Glomerular visceral epithelial cell (primary cell): ENCODE results near the gene RARRES2.
"Not testable (repeated sequence)": the region's sequence is repeated elsewhere in the genome, so short reads cannot be mapped to it uniquely, and the experiment has no call there.

Experiments
- DNase-seq: peaks from one replicate; pipeline ENCODE4 v3.0.0-alpha.2; 2016; ENCODE audit errors: extremely low spot score

RARRES2 gene

DNA sequence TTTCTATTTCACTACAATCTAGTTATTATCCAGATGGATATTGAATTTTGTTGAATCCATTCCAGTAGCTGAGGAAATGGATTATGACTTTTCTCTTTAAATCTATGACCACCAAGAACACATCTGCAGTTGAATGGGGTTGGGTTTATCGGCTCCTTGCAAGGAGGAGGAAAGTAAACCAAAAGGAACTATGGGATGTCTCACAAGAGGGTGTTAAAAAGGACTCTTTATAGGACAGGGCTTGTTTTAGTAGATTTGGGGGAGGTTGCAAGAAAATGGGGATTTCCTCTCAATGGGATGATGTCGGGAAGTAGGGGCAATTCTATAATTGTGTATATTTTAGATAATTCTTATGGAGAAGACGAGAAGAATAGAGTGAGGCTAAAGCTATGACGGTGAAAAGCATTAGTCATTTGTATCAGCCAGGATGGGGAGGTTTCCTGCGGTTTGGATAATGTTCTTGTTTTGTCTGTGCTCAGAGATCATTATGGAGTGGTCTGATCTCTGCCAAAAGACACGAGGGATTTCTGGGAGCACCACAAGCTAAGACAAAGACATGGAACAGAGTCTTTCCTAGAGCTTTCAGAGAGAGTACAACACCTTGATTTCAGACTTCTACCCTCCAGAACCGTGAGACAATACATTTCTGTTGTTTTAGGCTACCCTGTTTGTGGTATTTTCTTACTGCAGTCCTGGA, 23.5 kb downstream of the RARRES2 start:
- DNase-seq: peak; percentile 87

DNA sequence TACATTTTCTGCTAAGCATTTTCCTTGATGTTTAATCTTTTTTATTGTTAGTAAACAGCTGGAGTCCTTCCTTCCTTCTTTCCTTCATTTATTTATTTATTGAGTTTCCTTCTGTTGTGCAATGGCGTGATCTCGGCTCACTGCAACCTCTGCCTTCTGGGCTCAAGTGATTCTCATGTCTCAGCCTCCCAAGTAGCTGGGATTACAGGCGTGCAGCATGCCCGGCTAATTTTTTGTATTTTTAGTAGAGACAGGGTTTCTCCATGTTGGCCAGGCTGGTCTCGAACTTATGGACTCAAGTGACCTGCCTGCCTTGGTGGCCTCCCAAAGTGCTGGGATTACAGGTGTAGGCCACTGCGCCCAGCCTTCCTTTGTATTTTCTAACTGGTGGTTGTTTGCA, 24.4 kb downstream of the RARRES2 start:
- not testable (repeated sequence) for DNase-seq

DNA sequence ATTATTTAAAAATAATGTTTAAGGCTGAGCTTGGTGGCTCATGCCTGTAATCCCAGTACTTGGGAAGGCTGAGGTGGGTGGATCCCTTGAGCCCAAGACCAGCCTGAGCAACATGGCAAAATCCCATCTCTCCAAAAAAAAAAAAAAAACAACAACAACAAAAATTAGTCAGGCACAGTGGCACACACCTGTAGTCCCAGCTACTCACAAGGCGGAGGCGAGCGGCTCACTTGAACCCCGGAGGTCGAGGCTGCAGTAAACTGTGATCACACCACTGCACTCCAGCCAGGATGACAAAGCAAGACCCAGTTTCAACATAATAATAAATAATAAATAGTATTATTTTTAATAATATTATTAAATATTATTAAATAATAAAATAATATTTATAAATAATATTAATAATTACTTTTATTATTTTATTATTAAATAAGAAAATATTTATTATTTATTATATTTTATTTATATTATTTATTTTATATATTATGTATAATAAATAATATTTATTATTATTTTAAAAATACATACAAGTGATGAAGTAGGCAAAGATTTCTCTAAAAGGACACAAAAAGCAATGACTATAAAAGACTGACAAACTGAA, 26.7 kb downstream of the RARRES2 start:
- no peak for DNase-seq

DNA sequence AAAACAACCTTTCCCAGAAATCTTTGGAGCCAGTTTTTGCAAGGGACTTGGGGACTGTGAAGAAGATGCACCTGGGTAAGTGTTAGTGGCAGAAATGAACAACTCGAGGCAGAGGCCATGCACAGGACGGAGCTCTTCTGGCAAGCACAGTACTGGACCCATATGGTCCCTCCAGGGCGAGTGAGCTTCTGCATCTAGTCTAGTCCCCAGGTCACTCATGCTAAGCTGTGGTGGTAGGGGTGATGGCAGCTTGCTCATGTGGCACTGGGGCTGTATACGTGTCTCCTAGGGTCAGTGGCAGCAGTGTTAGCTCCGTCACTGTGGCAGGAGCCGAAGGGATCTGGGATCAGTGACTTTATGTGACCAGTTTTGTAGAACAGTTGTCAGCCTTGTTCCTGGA, 27.6 kb downstream of the RARRES2 start:
- no peak for DNase-seq

DNA sequence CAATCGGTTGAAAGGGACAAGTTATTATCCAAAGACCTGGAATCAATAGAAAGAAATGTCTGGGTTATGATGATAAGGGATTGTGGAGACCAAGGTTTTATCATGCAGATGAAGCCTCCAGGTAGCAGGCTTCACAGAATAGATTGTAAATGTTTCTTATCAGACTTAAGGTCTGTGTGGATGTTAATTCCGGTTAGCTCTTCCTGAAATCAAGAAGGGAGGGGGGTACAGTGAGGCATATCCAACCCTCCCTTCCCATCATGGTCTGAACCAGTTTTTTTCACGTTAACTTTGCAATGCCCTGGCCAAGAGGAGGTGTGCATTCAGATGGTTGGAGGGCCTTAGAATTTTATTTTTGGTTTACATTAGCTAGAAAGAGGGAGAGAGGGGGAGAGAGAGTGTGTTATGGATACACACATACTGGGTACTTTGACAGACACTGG, 28.0 kb downstream of the RARRES2 start:
- no peak for DNase-seq

DNA sequence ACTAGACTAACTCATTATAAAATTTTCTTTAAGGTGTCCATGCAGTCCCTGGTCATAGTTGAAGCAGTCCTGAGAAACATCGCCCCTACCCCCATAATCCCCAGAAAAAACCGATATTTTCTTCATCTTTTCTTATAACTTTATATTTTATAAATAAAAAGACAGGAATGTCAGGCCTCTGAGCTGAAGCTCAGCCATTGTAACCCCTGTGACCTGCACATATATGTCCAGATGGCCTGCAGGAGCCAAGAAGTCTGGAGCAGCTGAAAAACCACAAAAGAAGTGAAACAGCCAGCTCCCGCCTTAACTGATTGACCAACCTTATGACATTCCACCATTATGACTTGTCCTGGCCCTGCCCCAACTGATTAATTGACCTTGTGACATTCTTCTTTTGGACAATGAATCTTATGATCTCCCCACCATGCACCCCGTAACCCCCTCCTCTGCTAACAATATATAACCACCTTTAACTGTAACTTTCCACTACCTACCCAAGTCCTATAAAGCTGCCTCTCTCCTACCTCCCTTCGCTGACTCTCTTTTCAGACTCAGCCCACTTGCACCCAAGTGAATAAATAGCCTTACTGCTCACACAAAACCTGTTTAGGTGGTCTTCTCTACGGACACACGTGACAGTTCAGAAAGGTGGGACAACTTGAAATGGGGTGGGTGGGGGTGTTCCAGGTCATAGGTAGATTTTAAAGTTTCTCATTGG, 28.6 kb downstream of the RARRES2 start:
- peak; percentile 93 for DNase-seq

DNA sequence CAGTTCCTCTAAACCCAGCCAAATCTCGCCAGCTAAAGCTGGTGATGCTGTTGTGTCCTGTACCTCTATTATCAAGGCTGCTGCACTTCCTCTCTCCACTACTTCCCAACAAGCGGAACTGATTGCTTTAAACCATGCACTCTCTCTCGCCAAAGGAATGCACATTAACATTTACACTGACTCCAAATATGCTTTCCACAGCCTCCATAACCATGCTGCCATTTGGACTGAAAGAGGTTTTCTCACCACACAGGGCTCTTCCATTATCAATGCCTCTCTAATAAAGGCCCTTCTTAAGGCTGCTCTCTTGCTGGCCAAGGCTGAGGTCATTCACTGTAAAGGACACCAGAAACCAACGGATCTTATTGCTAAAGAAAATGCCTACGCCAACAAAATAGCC, 29.7 kb downstream of the RARRES2 start:
- peak; percentile 63 for DNase-seq

DNA sequence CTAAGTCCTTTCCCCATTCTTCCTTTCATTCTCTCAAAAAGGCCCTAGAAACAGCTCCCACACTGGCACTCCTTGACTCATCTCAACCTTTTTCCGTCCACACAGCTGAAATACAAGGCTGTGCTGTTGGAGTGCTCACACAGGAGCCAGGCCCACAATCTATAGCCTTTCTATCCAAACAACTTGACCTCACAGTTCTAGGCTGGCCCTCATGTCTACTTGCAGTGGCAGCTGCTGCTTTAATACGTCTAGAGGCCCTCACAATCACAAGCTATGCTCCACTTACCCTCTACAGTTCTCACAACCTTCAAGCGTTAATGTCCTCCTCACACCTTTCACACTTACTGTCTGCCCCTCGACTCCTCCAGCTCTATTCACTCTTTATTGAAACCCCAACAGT, 30.3 kb downstream of the RARRES2 start:
- DNase-seq: no peak

DNA sequence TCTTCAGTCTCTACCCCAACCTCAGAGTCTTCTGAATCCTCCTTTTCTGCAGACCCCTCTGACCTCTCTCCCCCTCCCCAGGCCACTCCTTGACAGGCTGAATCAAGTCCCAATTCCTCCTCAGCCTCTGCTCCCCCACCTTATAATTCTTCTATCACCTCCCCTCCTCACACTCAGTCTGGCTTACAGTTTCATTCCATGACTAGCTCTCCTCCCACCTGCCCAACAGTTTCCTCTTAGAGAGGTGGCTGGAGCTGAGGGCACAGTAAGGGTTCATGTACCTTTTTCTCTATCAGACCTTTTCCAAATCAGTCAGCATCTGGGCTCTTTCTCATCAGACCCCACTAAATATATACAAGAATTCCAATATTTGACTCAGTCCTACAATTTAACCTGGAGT, 32.9 kb downstream of the RARRES2 start:
- no peak for DNase-seq

DNA sequence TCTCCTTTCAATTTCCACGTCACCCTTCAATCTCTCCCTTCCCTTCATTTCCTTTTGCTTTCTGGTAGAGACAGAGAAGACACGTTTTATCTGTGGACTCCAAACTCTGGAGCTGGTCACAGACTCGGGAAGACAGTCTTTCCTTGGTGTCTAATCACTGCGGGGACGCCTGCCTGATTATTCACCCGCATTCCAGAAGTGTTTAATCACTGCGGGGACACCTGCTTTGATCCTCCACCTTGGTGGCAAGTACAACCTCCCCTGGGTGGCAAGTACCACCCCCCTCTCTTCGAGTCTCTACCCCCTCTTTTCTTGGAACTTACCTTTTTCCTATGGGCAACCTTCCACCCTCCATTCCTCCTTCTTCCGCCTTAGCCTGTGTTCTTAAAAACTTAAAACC, 33.5 kb downstream of the RARRES2 start:
- DNase-seq: peak; percentile 85

DNA sequence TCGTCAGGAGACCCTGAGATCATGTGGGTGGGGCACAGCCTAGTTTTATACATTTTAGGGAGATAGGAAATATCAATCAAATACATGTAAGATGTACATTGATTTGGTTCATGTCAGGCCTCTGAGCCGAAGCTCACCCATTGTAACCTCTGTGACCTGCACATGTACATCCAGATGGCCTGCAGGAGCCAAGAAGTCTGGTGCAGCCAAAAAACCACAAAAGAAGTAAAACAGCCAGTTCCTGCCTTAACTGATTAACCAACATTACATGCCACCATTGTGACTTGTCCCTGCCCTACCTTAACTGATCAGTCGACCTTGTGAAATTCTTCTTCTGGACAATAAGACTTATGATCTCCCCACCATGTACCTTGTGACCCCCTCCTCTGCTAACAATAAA, 34.3 kb downstream of the RARRES2 start:
- DNase-seq: peak; percentile 82

DNA sequence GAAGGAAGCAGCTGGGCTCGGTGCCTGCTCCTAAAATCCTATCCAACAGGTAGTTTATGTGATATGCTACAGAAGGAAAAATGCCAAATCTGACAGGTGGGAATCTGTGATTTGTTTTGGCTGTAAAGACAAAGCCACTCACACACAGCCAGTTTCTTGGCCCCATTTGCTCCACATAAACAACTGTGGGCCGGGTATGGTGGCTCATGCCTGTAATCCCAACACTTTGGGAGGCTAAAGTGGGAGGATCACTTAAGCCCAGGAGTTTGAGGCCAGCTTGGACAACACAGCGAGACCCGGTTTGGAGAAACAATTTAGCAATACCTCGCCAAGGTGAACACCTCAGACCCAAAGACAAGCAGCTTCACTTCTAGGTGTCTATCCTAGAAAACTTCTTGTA, 35.1 kb downstream of the RARRES2 start:
- not testable (repeated sequence) for DNase-seq

DNA sequence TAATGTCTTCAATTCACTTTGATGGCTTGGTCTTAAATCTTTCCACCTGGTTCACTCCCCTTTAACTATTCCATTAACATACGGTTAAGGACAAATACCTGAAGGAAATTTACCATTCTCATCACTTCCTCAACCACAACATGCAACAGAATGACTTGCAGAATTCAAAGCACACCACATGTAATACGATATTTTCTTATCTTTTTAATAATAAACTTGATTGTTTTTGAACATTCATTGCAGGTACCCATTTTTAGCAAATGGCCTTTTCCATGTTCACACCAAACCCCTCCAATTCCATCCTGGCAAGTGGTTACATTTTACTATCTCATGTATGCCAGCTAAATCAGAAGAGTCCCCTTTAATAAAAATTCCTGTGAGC, 35.5 kb downstream of the RARRES2 start:
- not testable (repeated sequence) for DNase-seq

DNA sequence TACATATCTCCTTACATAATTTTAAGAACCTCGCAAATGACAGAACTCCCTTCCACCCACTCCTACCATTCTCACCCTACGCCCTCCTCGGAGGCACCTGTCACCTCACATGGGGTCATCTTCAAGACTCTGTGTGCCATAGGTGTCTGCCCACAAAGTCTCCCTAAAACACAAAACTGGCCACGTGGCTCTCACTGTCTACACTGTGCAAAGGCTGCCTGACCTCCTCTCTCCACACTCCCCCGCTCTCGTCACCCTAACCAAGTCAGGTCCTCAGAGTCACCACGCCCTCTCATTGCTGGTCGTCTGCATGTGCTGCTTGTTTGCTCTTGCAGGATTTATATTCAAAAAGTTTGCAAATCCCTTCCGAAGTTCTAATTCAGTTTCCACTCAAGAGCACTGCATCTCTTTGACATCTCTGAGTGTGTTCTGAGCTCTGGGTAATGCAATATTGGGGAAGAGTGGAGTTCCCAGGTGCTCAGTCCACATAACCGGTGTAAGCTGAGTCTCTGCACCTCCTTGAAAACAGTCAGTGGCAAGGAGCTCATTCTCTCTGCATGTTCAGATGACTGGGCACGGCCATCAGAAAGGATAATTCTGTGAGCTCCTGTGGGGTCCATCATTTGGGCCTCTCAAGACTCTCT, 36.0 kb downstream of the RARRES2 start:
- not testable (repeated sequence) for DNase-seq

DNA sequence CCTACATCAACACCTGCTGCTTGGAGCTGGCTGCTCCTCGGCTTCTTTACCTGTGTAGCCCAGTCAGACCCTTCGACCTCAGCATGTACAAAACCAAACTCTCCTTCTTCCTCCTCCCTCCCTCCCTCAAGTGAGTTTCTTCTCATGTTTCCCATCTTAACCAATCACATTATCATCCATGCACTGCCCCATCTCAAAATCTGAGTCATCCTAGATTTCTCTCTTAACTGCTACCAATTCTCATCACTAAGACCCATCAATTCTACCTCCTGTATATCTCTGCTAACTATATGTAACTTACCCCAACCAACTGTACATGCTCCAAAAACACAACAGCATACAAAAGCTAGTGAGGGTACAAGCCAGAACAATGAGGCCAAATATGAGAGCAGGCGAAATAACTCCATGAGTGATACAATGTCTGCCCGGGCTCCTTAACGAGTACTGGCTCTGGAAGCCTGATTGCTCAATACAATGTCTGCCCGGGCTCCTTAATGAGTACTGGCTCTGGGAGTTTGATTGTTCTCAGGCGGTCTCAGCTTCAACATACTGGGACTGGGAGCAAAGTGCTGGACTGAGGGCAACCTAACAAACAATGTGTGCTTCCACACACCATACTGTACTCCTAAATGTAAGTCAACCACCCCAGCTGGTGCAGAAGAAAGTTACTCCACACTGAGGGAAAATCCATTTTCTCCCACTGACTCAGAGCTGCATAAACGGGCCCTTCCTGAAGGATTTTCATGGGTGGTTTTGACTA, 36.8 kb downstream of the RARRES2 start:
- not testable (repeated sequence) for DNase-seq

DNA sequence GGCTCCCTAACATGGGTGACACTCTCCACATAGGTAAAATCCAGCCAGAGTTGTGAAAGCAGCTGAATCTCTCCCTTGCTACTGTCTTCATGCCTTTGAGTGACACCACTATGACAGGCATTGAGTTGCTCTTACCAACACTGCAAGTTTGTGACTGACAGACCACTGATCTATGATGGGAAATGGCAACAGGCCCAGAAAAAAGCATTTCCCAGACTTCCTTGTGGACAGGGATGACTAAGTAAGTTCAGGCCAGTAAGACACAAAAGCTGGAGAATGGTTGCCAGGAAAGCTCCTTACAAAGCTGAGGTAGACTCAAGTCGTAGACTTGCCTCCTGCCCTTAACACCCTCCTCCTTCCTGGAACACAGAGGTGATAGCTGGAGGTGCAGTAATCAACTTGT, 38.5 kb downstream of the RARRES2 start:
- peak; percentile 84 for DNase-seq

DNA sequence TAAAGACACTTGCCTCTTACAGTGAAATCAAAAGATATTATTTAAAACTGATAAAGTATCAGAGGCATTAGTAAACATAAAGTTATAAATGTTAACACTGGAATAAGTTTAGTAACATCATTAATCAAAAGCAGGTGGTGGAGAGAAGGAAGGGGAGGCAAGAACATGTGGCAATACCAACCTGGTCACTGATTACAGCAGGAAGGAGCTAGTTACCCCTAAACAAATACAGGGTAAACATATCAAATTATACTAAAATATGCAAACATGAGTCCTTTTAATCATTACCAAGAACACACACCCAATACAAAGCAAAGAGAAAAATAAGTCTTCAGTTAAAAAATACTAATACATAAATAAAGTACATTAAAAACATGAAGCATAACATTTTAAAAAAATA, 43.5 kb downstream of the RARRES2 start:
- DNase-seq: not testable (repeated sequence)

DNA sequence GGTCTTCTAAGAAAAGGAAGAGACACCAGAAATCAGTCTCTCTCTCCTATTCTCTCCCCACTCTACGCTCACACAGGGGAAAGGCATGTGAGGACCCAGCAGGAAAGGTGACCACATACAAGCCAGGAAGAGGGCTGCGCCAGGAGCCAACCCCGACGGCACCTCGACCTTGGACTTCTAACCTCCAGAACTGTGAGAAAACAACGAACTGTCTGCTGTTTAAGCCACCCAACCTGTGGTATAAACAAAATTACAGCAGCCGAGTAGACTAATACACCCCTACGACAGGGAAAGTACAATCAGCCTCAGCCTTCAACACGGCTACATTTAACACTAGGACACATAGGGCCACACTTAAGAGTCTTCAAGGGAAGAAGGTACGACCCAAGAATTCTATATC, 44.6 kb downstream of the RARRES2 start:
- DNase-seq: not testable (repeated sequence)

DNA sequence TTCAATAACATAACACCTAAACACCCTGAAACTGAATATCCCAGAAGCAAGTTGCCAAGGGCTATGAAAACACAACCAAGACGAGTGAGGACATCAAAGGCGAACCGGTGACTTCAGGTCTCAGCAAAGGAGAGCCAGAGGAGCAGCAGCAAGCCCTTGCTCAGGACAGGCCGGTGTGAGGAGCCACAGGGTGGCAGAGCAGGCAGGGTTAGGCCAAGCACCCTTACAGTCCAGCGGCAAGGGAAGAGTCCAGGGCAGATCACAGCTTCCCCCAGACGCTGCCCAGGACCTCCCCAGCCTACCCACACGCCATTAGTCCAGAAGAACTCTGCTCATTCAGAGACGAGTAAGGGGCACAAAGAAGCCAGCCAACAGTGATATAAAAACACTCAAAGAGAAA, 45.8 kb downstream of the RARRES2 start:
- not testable (repeated sequence) for DNase-seq

DNA sequence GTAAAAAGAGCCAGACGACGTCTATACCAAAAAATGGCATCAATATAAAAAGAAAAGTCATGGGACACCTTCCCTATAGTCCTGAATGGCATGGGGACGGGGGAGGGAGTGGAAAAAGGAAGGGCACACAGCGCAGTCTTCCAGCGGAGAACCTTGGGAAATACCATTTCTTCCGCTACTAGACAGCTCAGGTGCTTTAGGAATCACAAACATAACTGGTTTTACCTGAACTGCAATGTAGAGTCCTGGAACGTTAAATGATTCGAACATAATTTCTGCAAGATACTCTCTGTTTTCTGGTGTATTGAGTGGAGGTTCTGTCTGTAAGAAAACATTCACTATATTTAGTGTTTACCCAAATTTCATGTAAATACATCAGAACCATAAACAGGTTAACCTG, 46.4 kb downstream of the RARRES2 start:
- DNase-seq: not testable (repeated sequence)

DNA sequence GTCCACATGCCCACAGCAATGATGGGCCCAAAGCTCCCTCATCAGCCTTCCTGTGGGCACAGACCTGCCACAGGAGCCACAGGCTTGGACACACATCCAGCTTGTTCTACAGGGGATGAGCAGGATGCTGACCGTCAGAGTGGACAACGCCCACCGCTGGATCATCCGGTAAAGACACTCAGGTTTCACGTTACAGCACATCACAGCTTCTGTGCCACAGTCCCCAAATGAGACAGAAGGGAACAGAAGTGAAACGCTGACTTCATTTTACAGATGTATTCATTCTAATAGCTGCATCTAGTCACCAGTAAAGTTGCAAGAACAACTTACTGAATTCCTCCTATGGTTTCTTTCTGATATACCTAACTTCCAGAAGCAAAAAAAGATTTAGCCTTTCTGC, 51.1 kb downstream of the RARRES2 start:
- not testable (repeated sequence) for DNase-seq

DNA sequence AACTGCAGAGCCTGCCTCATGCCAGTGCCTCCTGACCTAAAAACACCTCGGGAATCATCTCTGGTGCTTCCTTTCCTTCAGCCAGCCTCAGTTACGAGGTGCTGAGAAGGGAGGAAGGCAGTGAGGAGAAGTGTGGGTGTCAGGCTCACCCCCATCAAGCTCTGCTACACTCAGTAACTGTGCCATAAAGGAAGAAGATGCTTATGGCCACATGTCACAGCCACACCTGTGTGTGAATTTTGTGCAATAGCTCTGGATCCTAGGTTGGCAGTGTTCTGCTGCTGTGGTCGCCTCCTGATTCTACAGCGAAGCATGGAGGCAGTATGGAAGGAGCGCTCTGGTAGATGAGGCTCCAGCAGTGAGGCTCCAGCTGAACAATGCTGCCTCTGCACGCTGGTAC, 52.6 kb downstream of the RARRES2 start:
- not testable (repeated sequence) for DNase-seq
